Ascending aorta (tissue), 2 donors: ENCODE measurements around the gene MAGOH. TPM values are rescaled to one million over a fixed set of nuclear protein-coding genes. Genes with fewer than 3 reads are reported as not detected.

Source experiments
- DNase-seq, 2 donors: peaks; one replicate each; pipeline ENCODE4 v3.0.0-alpha.2; 2019; ENCODE audit warnings: low spot score in 2 of 2
- H3K27ac ChIP-seq, 2 donors: fragments of 200-600 bp; sonication (generic); one replicate each; pipeline ENCODE4 v1.5.1; 2016 to 2017; ENCODE audit warnings: mild to moderate bottlenecking in 1 of 2
- H3K27me3 ChIP-seq: fragments of 200-600 bp; sonication (generic); one replicate; pipeline ENCODE4 v1.5.1; 2017
- H3K36me3 ChIP-seq, 2 donors: fragments of 200-600 bp; sonication (generic); one replicate each; pipeline ENCODE4 v1.5.1; 2016
- H3K4me1 ChIP-seq, 2 donors: fragments of 200-600 bp; sonication (generic); one replicate each; pipeline ENCODE4 v1.5.1; 2016 to 2017; ENCODE audit warnings: mild to moderate bottlenecking in 1 of 2
- H3K4me3 ChIP-seq, 2 donors: fragments of 200-600 bp; sonication (generic); one replicate each; pipeline ENCODE4 v1.5.1; 2016 to 2017; ENCODE audit warnings: mild to moderate bottlenecking in 1 of 2
- H3K9me3 ChIP-seq, 2 donors: fragments of 200-600 bp; sonication (generic); one replicate each; pipeline ENCODE4 v1.5.1; 2016
- CTCF ChIP-seq, 3 experiments: fragments of 200-600 bp in 2 of 3; fragments of 450-650 bp in 1 of 3; sonication (generic) in 2 of 3; IDR thresholded peaks; one replicate each; pipeline ENCODE4 v1.5.1; 2016 to 2019; ENCODE audit warnings: antibody characterized with exemption in 3 of 3, mild to moderate bottlenecking in 1 of 3, moderate library complexity in 1 of 3
- intact Hi-C: fragments of 100-400 bp; cut with DNase I; formaldehyde crosslinking; loops from one replicate; pipeline ENCODE4 v1.15.1; 2023
- total RNA-seq: library from RNA; depleted of rRNA; stranded (reverse); fragments of >200 nt; gene quantifications from one replicate; pipeline ENCODE4 v1.1.0, GENCODE V29; 2016

The MAGOH gene
- total RNA-seq, 1 donor from 2014 or later = 10.9 TPM

DNA sequence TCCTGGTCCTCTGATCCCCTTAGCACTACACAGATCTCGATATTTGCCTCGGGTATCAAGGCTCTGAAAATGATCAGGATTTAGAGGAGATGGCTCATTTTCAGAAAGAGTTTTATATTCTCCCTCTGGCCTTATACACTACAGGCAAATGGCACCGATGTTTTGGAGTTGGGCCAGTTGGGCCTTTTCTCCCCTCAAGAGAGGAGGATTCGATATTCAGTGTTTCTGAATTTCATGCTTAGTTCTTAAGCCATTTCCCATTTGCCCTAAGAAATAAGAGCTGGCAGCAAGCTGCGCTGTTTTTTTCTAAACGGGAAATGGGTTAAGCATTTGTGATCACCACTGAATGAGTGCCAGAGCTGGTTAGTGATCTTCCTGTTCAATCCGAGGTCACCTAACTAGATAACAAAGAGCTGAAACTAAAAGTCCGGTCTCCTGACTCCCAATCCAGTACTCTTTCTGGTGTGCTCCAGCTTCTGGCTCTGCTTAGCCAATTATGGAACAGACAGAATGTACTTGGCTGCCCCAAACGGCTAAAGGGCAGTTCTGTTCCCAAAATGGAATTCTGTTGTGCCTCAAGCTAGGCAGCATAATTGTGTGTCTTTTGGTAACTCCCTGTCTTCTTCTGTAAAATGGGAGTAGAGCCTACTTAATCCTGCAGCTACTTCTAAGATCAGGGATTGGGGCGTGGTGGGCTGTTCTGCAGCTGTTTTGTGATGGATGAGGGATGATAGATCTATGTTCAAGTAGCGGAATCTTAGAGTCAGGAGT, 42.9 kb downstream of the MAGOH start:
- Histone ChIP-seq H3K27ac (peak overlapping the region; percentile 99 to 100), H3K9me3 (no peaks in the 10 kb centered on the region), H3K36me3 (no peaks in the 10 kb centered on the region), H3K4me1 (peaks cover 0 to 18% of the 10 kb centered on the region in 2 donors), H3K27me3 (no peaks in the 10 kb centered on the region), H3K4me3 (peak overlapping the region in 1 of 2 donors; percentile 100)
- DNase-seq = no peak
- intact Hi-C loops = loop anchor here (1.0 to 10.0 kb wide), 5 partner anchors 25 to 831 kb away; partner anchors contain the start of genes CC2D1B, CZIB and SCP2
- TF ChIP-seq CTCF (IDR thresholded peaks at IDR 0.05) = no peak

DNA sequence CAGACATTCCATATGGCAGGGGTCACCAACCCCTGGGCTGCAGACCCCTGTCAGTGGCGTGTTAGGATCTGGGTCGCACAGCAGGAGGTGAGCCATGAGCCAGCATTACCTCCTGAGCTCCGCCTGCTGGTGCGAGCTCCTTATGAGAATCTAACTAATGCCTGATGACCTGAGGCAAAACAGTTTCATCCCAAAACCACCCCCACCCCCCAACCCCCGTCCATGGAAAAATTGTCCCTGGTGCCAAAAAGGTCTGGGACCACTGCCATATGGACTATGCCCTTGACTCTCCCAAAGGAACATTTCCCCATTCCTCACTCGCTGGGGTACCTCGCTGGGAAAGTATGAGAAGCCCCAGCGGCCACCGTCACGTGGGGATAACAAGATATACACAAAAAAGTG, 48.1 kb downstream of the MAGOH start:
- H3K27ac ChIP-seq = no peak overlapping the region
- H3K4me3 ChIP-seq = no peak overlapping the region
- no peak for DNase-seq
- no peak for TF ChIP-seq CTCF (IDR thresholded peaks at IDR 0.05)
- no peaks in the 10 kb centered on the region for H3K4me1 ChIP-seq
- H3K9me3 ChIP-seq = no peaks in the 10 kb centered on the region
- intact Hi-C loops = loop anchor here (10.0 kb wide), 2 partner anchors 485 to 825 kb away; partner anchors contain the start of gene CC2D1B
- no peaks in the 10 kb centered on the region for H3K36me3 ChIP-seq
- no peaks in the 10 kb centered on the region for H3K27me3 ChIP-seq

DNA sequence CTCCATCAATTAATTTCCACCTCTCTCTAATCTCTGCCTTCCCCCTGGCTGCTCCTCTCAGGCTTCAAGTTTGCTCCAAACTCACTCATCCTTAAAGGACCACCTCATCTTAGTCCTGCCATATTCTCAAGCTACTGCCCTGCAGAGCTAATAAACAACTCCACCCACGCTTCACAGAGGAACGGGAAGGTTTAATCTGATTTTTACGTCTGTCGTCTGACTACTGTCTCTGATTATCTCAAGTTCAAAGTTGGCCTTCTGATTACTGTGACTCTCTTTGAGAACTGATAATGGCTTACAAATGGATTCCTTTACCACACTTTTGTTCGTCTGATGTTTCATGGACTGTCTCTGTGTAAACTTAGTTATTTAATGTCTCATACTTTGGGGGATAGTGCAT, 49.3 kb downstream of the MAGOH start:
- intact Hi-C loops = loop anchor here (10.0 kb wide), 2 partner anchors 174 to 364 kb away; no protein-coding TSS in a partner anchor

GRCh38 chr1:53188099-53188498, 50.2 kb downstream of the MAGOH start:
- H3K4me3 ChIP-seq = no peak overlapping the region
- intact Hi-C loops = loop anchor here (10.0 kb wide), 2 partner anchors 173 to 363 kb away; no protein-coding TSS in a partner anchor

More for the DNA sequence above, 49.3 kb downstream of the MAGOH start:
- Histone ChIP-seq H3K4me3 (no peak overlapping the region), H3K9me3 (no peaks in the 10 kb centered on the region), H3K27ac (no peak overlapping the region), H3K27me3 (no peaks in the 10 kb centered on the region), H3K36me3 (no peaks in the 10 kb centered on the region), H3K4me1 (no peaks in the 10 kb centered on the region)
- TF ChIP-seq CTCF (IDR thresholded peaks at IDR 0.05) = no peak
- no peak for DNase-seq

GRCh38 chr1:53187401-53187800, 50.9 kb downstream of the MAGOH start:
- no peak overlapping the region for H3K27ac ChIP-seq
- H3K4me3 ChIP-seq = no peak overlapping the region
- H3K36me3 ChIP-seq = no peaks in the 10 kb centered on the region
- no peaks in the 10 kb centered on the region for H3K4me1 ChIP-seq
- H3K27me3 ChIP-seq = no peaks in the 10 kb centered on the region
- DNase-seq = no peak
- H3K9me3 ChIP-seq = no peaks in the 10 kb centered on the region
- TF ChIP-seq CTCF (IDR thresholded peaks at IDR 0.05) = no peak
- intact Hi-C loops = loop anchor here (10.0 kb wide), 2 partner anchors 173 to 363 kb away; no protein-coding TSS in a partner anchor

More at GRCh38 chr1:53188099-53188498, 50.2 kb downstream of the MAGOH start:
- H3K9me3 ChIP-seq = no peaks in the 10 kb centered on the region
- H3K27me3 ChIP-seq = no peaks in the 10 kb centered on the region
- no peaks in the 10 kb centered on the region for H3K4me1 ChIP-seq
- no peaks in the 10 kb centered on the region for H3K36me3 ChIP-seq
- DNase-seq = no peak
- no peak for TF ChIP-seq CTCF (IDR thresholded peaks at IDR 0.05)
- no peak overlapping the region for H3K27ac ChIP-seq
